ENCODE measurements around the gene SHCBP1L. TPM values are rescaled to one million over a fixed set of nuclear protein-coding genes. Genes with fewer than 3 reads are reported as not detected.
A peak's percentile ranks its signal among the peaks of the same experiment; 100 is the strongest.
"Not testable (repeated sequence)": the region's sequence is repeated elsewhere in the genome, so short reads cannot be mapped to it uniquely, and the experiment has no call there.

The SHCBP1L gene
- total RNA-seq, 2 donors from 2014 or later = not detected

- no peak for DNase-seq (ENCODE audit: low spot score)
- intact Hi-C loops (cut with DNase I) = loop anchor here in 1 of 2 donors (10.0 kb wide), 3 partner anchors 56 to 256 kb away; partner anchors contain the start of gene LAMC1
Measured at GRCh38 chr1:182968836-182969734, 16.1 kb upstream of the SHCBP1L start.

- intact Hi-C loops (cut with DNase I) = loop anchor here in 1 of 2 donors (10.0 kb wide), 3 partner anchors 57 to 257 kb away; partner anchors contain the start of gene LAMC1
Measured at GRCh38 chr1:182968151-182968741, 15.3 kb upstream of the SHCBP1L start.

GRCh38 chr1:182965861-182966260 is 12.9 kb upstream of the SHCBP1L start:
- DNase-seq (ENCODE audit: low spot score) = no peak
- intact Hi-C loops (cut with DNase I) = loop anchor here in 1 of 2 donors (10.0 kb wide), 3 partner anchors 59 to 259 kb away; partner anchors contain the start of gene LAMC1

More at GRCh38 chr1:182968151-182968741, 15.3 kb upstream of the SHCBP1L start:
- DNase-seq (ENCODE audit: low spot score) = no peak

- no peak for DNase-seq (ENCODE audit: low spot score)
- intact Hi-C loops (cut with DNase I) = loop anchor here in 1 of 2 donors (10.0 kb wide), 3 partner anchors 60 to 260 kb away; partner anchors contain the start of gene LAMC1
Measured at GRCh38 chr1:182965096-182965495, 12.1 kb upstream of the SHCBP1L start.

- peak; percentile 91 for DNase-seq (ENCODE audit: low spot score)
Measured at GRCh38 chr1:182962554-182963115, 9.7 kb upstream of the SHCBP1L start.

GRCh38 chr1:182960046-182960445 is 7.1 kb upstream of the SHCBP1L start:
- no peak for DNase-seq (ENCODE audit: low spot score)
- intact Hi-C loops (cut with DNase I) = loop anchor here in 1 of 2 donors (10.0 kb wide), 3 partner anchors 65 to 265 kb away; partner anchors contain the start of gene LAMC1

More at GRCh38 chr1:182962554-182963115, 9.7 kb upstream of the SHCBP1L start:
- intact Hi-C loops (cut with DNase I) = loop anchor here in 1 of 2 donors (10.0 kb wide), 3 partner anchors 62 to 262 kb away; partner anchors contain the start of gene LAMC1

GRCh38 chr1:182957902-182958395 is 5.0 kb upstream of the SHCBP1L start:
- no peak for DNase-seq (ENCODE audit: low spot score)
- intact Hi-C loops (cut with DNase I) = no loop called here

GRCh38 chr1:182956708-182957365 is 3.9 kb upstream of the SHCBP1L start:
- intact Hi-C loops (cut with DNase I) = no loop called here
- no peak for DNase-seq (ENCODE audit: low spot score)

GRCh38 chr1:182955596-182956588 is 2.9 kb upstream of the SHCBP1L start:
- no peak for DNase-seq (ENCODE audit: low spot score)
- intact Hi-C loops (cut with DNase I) = no loop called here

GRCh38 chr1:182953826-182954225 is 860 bp upstream of the SHCBP1L start:
- intact Hi-C loops (cut with DNase I) = no loop called here
- DNase-seq (ENCODE audit: low spot score) = no peak

- intact Hi-C loops (cut with DNase I); DNase-seq (ENCODE audit: low spot score): not testable (repeated sequence)
Measured at GRCh38 chr1:182943336-182943735, 9.6 kb downstream of the SHCBP1L start.

- intact Hi-C loops (cut with DNase I); DNase-seq (ENCODE audit: low spot score): not testable (repeated sequence)
Measured at GRCh38 chr1:182942145-182942544, 10.8 kb downstream of the SHCBP1L start.

- intact Hi-C loops (cut with DNase I) = no loop called here
- no peak for DNase-seq (ENCODE audit: low spot score)
Measured at GRCh38 chr1:182939413-182939812, 13.6 kb downstream of the SHCBP1L start.

- intact Hi-C loops (cut with DNase I) = no loop called here
Measured at GRCh38 chr1:182935716-182936115, 17.2 kb downstream of the SHCBP1L start.

GRCh38 chr1:182930985-182931384 is 22.0 kb downstream of the SHCBP1L start:
- intact Hi-C loops (cut with DNase I) = no loop called here
- no peak for DNase-seq (ENCODE audit: low spot score)

More at GRCh38 chr1:182935716-182936115, 17.2 kb downstream of the SHCBP1L start:
- no peak for DNase-seq (ENCODE audit: low spot score)

GRCh38 chr1:182927693-182928433 is 25.1 kb downstream of the SHCBP1L start:
- intact Hi-C loops (cut with DNase I) = no loop called here
- no peak for DNase-seq (ENCODE audit: low spot score)

- intact Hi-C loops (cut with DNase I) = no loop called here
- no peak for DNase-seq (ENCODE audit: low spot score)
Measured at GRCh38 chr1:182925661-182926060, 27.3 kb downstream of the SHCBP1L start.
